ENCODE measurements around the gene ZAR1.

Gene ZAR1

GRCh38 chr4:48461000-48461399, 29.1 kb upstream of the ZAR1 start:
- no peak for DNase-seq (ENCODE audit: low read depth)
- H3K4me3 ChIP-seq (ENCODE audit: low read length), result no peak overlapping the region
- TF ChIP-seq CTCF (conservative IDR thresholded peaks at IDR 0.05; ENCODE audit: low read length), result no peak

GRCh38 chr4:48462363-48462762, 27.7 kb upstream of the ZAR1 start:
- H3K4me3 ChIP-seq (ENCODE audit: low read length), result no peak overlapping the region
- DNase-seq (ENCODE audit: low read depth), result peak; percentile 7
- TF ChIP-seq CTCF (conservative IDR thresholded peaks at IDR 0.05; ENCODE audit: low read length), result no peak

- no peak overlapping the region for H3K4me3 ChIP-seq (ENCODE audit: low read length)
- DNase-seq (ENCODE audit: low read depth), result no peak
- TF ChIP-seq CTCF (conservative IDR thresholded peaks at IDR 0.05; ENCODE audit: low read length), result no peak
These were observed 22.6 kb upstream of the ZAR1 start for GRCh38 chr4:48467442-48467841.

GRCh38 chr4:48467891-48468290, 22.2 kb upstream of the ZAR1 start:
- H3K4me3 ChIP-seq (ENCODE audit: low read length), result no peak overlapping the region
- no peak for DNase-seq (ENCODE audit: low read depth)
- TF ChIP-seq CTCF (conservative IDR thresholded peaks at IDR 0.05; ENCODE audit: low read length), result no peak

- DNase-seq (ENCODE audit: low read depth), result no peak
- TF ChIP-seq CTCF (conservative IDR thresholded peaks at IDR 0.05; ENCODE audit: low read length), result no peak
- no peak overlapping the region for H3K4me3 ChIP-seq (ENCODE audit: low read length)
These were observed 19.9 kb upstream of the ZAR1 start for GRCh38 chr4:48470137-48470536.

- TF ChIP-seq CTCF (conservative IDR thresholded peaks at IDR 0.05; ENCODE audit: low read length), result no peak
- H3K4me3 ChIP-seq (ENCODE audit: low read length), result no peak overlapping the region
- DNase-seq (ENCODE audit: low read depth), result no peak
These were observed 19.5 kb upstream of the ZAR1 start for GRCh38 chr4:48470570-48470969.

- no peak for DNase-seq (ENCODE audit: low read depth)
- TF ChIP-seq CTCF (conservative IDR thresholded peaks at IDR 0.05; ENCODE audit: low read length), result no peak
- H3K4me3 ChIP-seq (ENCODE audit: low read length), result no peak overlapping the region
These were observed 17.3 kb upstream of the ZAR1 start for GRCh38 chr4:48472794-48473193.
